Calu3 (cell line): Measurements from ENCODE around the gene CCL14. TPM values are rescaled to one million over a fixed set of nuclear protein-coding genes. Genes with fewer than 3 reads are reported as not detected.

Source experiments
- BruUV-seq: library from RNA; stranded (reverse); fragments of 400-500 nt; replicated peaks from 2 replicates; lab custom pipeline; 2021; lab: Mats Ljungman, UMichigan
- CTCF ChIA-PET: fragments of 300-600 bp; sonication (Branson Sonifier 250); formaldehyde crosslinking; loops from one replicate; lab custom pipeline; 2022; ENCODE audit warnings: antibody characterized with exemption; lab: Charles Lee
- DNase-seq: peaks from one replicate; pipeline ENCODE4 v3.0.0; 2022
- H3K27ac Mint-ChIP-seq: one replicate; pipeline ENCODE4 v1.8.0; 2022; ENCODE audit warnings: mixed read lengths; ENCODE audit not compliant: unreplicated experiment
- H3K27me3 Mint-ChIP-seq: one replicate; pipeline ENCODE4 v1.8.0; 2022; ENCODE audit warnings: mixed read lengths; ENCODE audit not compliant: unreplicated experiment
- H3K36me3 Mint-ChIP-seq: one replicate; pipeline ENCODE4 v1.8.0; 2022; ENCODE audit warnings: mild to moderate bottlenecking, moderate library complexity, mixed read lengths; ENCODE audit not compliant: insufficient read depth, unreplicated experiment
- H3K4me1 Mint-ChIP-seq: one replicate; pipeline ENCODE4 v1.8.0; 2022; ENCODE audit warnings: mild to moderate bottlenecking, low read depth, mixed read lengths; ENCODE audit not compliant: unreplicated experiment
- H3K4me3 Mint-ChIP-seq: one replicate; pipeline ENCODE4 v1.8.0; 2022; ENCODE audit warnings: mild to moderate bottlenecking, low read depth, moderate library complexity, mixed read lengths; ENCODE audit not compliant: unreplicated experiment
- H3K9me3 Mint-ChIP-seq: one replicate; pipeline ENCODE4 v1.8.0; 2022; ENCODE audit warnings: low read depth, mixed read lengths; ENCODE audit not compliant: unreplicated experiment
- intact Hi-C: fragments of 100-400 bp; cut with micrococcal nuclease; formaldehyde crosslinking; loops from one replicate; pipeline ENCODE4 v1.10.0; 2022; ENCODE audit not compliant: unreplicated experiment
- total RNA-seq: library from RNA; stranded (reverse); gene quantifications from 2 replicates; pipeline ENCODE4 v1.2.3, GENCODE V29; 2022
- TF ChIP-seq, protein P1 (sequence below): fragments of 200-600 bp; IDR thresholded peaks from one replicate; pipeline ENCODE4 v1.8.0; 2022; ENCODE audit warnings: antibody characterized with exemption; ENCODE audit not compliant: unreplicated experiment

Gene CCL14
- total RNA-seq, 1 experiment from 2014 or later = not detected

GRCh38 chr17:35968520-35969054, 17.9 kb downstream of the CCL14 start:
- H3K4me1 Mint-ChIP-seq = peaks cover 6% of the 10 kb centered on the region
- no peaks in the 10 kb centered on the region for H3K36me3 Mint-ChIP-seq
- TF ChIP-seq, protein P1, sequence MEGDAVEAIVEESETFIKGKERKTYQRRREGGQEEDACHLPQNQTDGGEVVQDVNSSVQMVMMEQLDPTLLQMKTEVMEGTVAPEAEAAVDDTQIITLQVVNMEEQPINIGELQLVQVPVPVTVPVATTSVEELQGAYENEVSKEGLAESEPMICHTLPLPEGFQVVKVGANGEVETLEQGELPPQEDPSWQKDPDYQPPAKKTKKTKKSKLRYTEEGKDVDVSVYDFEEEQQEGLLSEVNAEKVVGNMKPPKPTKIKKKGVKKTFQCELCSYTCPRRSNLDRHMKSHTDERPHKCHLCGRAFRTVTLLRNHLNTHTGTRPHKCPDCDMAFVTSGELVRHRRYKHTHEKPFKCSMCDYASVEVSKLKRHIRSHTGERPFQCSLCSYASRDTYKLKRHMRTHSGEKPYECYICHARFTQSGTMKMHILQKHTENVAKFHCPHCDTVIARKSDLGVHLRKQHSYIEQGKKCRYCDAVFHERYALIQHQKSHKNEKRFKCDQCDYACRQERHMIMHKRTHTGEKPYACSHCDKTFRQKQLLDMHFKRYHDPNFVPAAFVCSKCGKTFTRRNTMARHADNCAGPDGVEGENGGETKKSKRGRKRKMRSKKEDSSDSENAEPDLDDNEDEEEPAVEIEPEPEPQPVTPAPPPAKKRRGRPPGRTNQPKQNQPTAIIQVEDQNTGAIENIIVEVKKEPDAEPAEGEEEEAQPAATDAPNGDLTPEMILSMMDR = no peak
- no peak overlapping the region for H3K27ac Mint-ChIP-seq
- BruUV-seq = no TSS peak
- no peaks in the 10 kb centered on the region for H3K9me3 Mint-ChIP-seq
- no peak overlapping the region for H3K4me3 Mint-ChIP-seq
- CTCF ChIA-PET = interaction anchor here (1.3 to 1.7 kb wide), 3 partner anchors 104 to 514 kb away, joined by 6 to 8 read pairs (median 8); no protein-coding TSS in a partner anchor
- intact Hi-C loops = loop anchor here (1.0 to 2.0 kb wide), 2 partner anchors 181 to 514 kb away; no protein-coding TSS in a partner anchor
- H3K27me3 Mint-ChIP-seq = peaks cover 33% of the 10 kb centered on the region
- no peak for DNase-seq

GRCh38 chr17:35965272-35965671, 21.3 kb downstream of the CCL14 start:
- no peaks in the 10 kb centered on the region for H3K9me3 Mint-ChIP-seq
- peaks cover 43% of the 10 kb centered on the region for H3K27me3 Mint-ChIP-seq
- DNase-seq = no peak
- no peak overlapping the region for H3K27ac Mint-ChIP-seq
- H3K36me3 Mint-ChIP-seq = no peaks in the 10 kb centered on the region
- CTCF ChIA-PET = no interaction called here
- no peak overlapping the region for H3K4me3 Mint-ChIP-seq
- no peaks in the 10 kb centered on the region for H3K4me1 Mint-ChIP-seq
- intact Hi-C loops = no loop called here
- TF ChIP-seq, protein P1 = no peak
- BruUV-seq = no TSS peak

- TF ChIP-seq, protein P1 = no peak
- BruUV-seq = no TSS peak
- no peak overlapping the region for H3K4me3 Mint-ChIP-seq
- no peak overlapping the region for H3K27ac Mint-ChIP-seq
- no peaks in the 10 kb centered on the region for H3K4me1 Mint-ChIP-seq
- no peaks in the 10 kb centered on the region for H3K36me3 Mint-ChIP-seq
- peaks cover 48% of the 10 kb centered on the region for H3K27me3 Mint-ChIP-seq
- CTCF ChIA-PET = no interaction called here
- no peaks in the 10 kb centered on the region for H3K9me3 Mint-ChIP-seq
- DNase-seq = no peak
- intact Hi-C loops = no loop called here
Observed at GRCh38 chr17:35963663-35964062, 22.9 kb downstream of the CCL14 start.

GRCh38 chr17:35953720-35954119, 32.8 kb downstream of the CCL14 start:
- Mint-ChIP-seq H3K4me1 (no peaks in the 10 kb centered on the region), H3K27me3 (peaks cover 82% of the 10 kb centered on the region), H3K36me3 (no peaks in the 10 kb centered on the region), H3K4me3 (no peak overlapping the region), H3K9me3 (no peaks in the 10 kb centered on the region), H3K27ac (no peak overlapping the region)
- TF ChIP-seq, protein P1 = no peak
- no peak for DNase-seq
- no TSS peak for BruUV-seq
- intact Hi-C loops = no loop called here
- CTCF ChIA-PET = no interaction called here
